HCT116 (cell line): ENCODE results near the gene STAT2.

ENCODE experiments used
- CBX3 ChIP-seq: IDR thresholded peaks from 2 replicates; pipeline ENCODE4 v1.6.1; 2012; ENCODE audit warnings: low read depth
- ELF1 ChIP-seq: IDR thresholded peaks from 2 replicates; pipeline ENCODE4 v1.6.1; 2012; ENCODE audit warnings: low read depth, borderline replicate concordance
- EZH2phosphoT487 ChIP-seq: fragments of 200-600 bp; IDR thresholded peaks from 2 replicates; pipeline ENCODE4 v1.6.1; 2018; ENCODE audit warnings: antibody characterized with exemption, borderline replicate concordance
- POLR2A ChIP-seq: IDR thresholded peaks from 2 replicates; pipeline ENCODE4 v1.7.0; 2011; ENCODE audit warnings: borderline replicate concordance; ENCODE audit not compliant: insufficient read depth, insufficient read length; ENCODE audit errors: extremely low read depth
- POLR2AphosphoS5 ChIP-seq: IDR thresholded peaks from 2 replicates; pipeline ENCODE4 v1.6.1; 2011; ENCODE audit warnings: mild to moderate bottlenecking, low read depth, low read length, moderate library complexity
- TCF7L2 ChIP-seq: IDR thresholded peaks from 2 replicates; pipeline ENCODE4 v1.7.0; 2011; ENCODE audit warnings: borderline replicate concordance, inconsistent platforms; ENCODE audit not compliant: insufficient read depth, insufficient read length; ENCODE audit errors: extremely low read depth
- ZFX ChIP-seq: fragments of 450-650 bp; IDR thresholded peaks from 2 replicates; pipeline ENCODE4 v1.6.1; 2017
- ZNF274 ChIP-seq: fragments of 200-500 bp; sonication (Bioruptor generic); IDR thresholded peaks from 2 replicates; pipeline ENCODE4 v1.6.1; 2014; ENCODE audit warnings: mild to moderate bottlenecking, low read depth, low read length, inconsistent platforms
- TF ChIP-seq, protein P1 (sequence below), 3 experiments: fragments of 200-600 bp in 1 of 3; sonication (generic) in 1 of 3; IDR thresholded peaks in 2 of 3; conservative IDR thresholded peaks in 1 of 3; 2 replicates each; pipeline ENCODE4 v1.5.1; 2012 to 2017; ENCODE audit warnings: low read depth in 2 of 3, low read length in 2 of 3, antibody characterized with exemption in 1 of 3, borderline replicate concordance in 1 of 3, control low read depth in 1 of 3, mild to moderate bottlenecking in 1 of 3, mixed read lengths in 1 of 3, mixed run types in 1 of 3, moderate library complexity in 1 of 3; ENCODE audit not compliant: insufficient read depth in 1 of 3
- TF ChIP-seq, protein P2 (sequence below): IDR thresholded peaks from 2 replicates; pipeline ENCODE4 v1.6.1; 2012
- TF ChIP-seq, protein P3 (sequence below): IDR thresholded peaks from 2 replicates; pipeline ENCODE4 v1.6.1; 2012

DNA sequence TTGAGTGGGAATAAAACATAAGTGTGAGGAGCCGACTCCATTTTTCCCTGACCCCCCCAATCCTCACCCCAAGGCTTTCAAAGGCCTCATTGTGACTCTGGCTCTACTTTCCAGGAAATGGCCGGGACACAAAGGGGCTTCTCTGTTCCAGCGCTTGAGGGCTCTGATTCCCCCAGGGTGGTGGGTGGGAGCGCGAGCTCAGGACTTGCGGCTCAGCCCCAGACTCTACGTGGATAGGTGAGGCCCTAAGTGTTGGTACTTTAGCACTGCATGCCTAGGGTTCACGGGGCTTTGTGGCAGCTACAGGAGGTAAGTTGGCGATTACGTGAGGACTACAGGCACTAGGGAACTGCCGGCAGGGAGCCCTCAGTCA is 44.7 kb downstream of the STAT2 start:
- TF ChIP-seq POLR2A (no peak), ZFX (no peak), POLR2AphosphoS5 (no peak), TCF7L2 (no peak), CBX3 (no peak), ELF1 (no peak), ZNF274 (no peak), EZH2phosphoT487 (no peak)
- TF ChIP-seq, protein P1, sequence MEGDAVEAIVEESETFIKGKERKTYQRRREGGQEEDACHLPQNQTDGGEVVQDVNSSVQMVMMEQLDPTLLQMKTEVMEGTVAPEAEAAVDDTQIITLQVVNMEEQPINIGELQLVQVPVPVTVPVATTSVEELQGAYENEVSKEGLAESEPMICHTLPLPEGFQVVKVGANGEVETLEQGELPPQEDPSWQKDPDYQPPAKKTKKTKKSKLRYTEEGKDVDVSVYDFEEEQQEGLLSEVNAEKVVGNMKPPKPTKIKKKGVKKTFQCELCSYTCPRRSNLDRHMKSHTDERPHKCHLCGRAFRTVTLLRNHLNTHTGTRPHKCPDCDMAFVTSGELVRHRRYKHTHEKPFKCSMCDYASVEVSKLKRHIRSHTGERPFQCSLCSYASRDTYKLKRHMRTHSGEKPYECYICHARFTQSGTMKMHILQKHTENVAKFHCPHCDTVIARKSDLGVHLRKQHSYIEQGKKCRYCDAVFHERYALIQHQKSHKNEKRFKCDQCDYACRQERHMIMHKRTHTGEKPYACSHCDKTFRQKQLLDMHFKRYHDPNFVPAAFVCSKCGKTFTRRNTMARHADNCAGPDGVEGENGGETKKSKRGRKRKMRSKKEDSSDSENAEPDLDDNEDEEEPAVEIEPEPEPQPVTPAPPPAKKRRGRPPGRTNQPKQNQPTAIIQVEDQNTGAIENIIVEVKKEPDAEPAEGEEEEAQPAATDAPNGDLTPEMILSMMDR (IDR thresholded peaks at IDR 0.05 in 2 of 3, conservative IDR thresholded peaks at IDR 0.05 in 1 of 3; ENCODE audit: borderline replicate concordance in 1 of 3, insufficient read depth in 1 of 3, low read depth in 2 of 3, low read length in 2 of 3) = no peak
- TF ChIP-seq, protein P2, sequence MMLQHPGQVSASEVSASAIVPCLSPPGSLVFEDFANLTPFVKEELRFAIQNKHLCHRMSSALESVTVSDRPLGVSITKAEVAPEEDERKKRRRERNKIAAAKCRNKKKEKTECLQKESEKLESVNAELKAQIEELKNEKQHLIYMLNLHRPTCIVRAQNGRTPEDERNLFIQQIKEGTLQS = no peak
- TF ChIP-seq, protein P3, sequence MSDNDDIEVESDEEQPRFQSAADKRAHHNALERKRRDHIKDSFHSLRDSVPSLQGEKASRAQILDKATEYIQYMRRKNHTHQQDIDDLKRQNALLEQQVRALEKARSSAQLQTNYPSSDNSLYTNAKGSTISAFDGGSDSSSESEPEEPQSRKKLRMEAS = no peak
